A549 (cell line): ENCODE results near the gene RBP3. TPM values are rescaled to one million over a fixed set of nuclear protein-coding genes. Genes with fewer than 3 reads are reported as not detected.
A peak's percentile ranks its signal among the peaks of the same experiment; 100 is the strongest.

Source experiments
- ATAC-seq, 2 experiments: fragments of 200-7000 bp in 1 of 2; fragments of >200 bp in 1 of 2; cut with Nextera tagmentation in 1 of 2; cut with Tn5 transposase in 1 of 2; 3 replicates each; pipeline versions ENCODE4 v1.8.0 to v1.9.1; 2018 to 2020; ENCODE audit warnings: mild to moderate bottlenecking in 1 of 2, moderate library complexity in 1 of 2
- CTCF ChIA-PET: fragments of 300-600 bp; sonication (Branson Sonifier 250); formaldehyde crosslinking; extraction: SDS; loops from one replicate; lab custom pipeline; 2021; ENCODE audit warnings: antibody characterized with exemption, inconsistent platforms; lab: Yijun Ruan, JAX
- POLR2A ChIA-PET: fragments of 350-600 bp; formaldehyde crosslinking; extraction: SDS; loops from one replicate; lab custom pipeline; 2021; ENCODE audit warnings: antibody characterized with exemption, inconsistent platforms; lab: Yijun Ruan, JAX
- DNase-seq, 2 experiments: peaks; one replicate each; pipeline versions ENCODE4 v3.0.0 to v3.0.0-alpha.2; 2011 to 2016; ENCODE audit warnings: low read depth in 1 of 2, low spot score in 1 of 2
- FAIRE-seq: peaks from 2 replicates; lab custom pipeline; 2011; peaks lifted over from hg19 to GRCh38; lab: Jason Lieb, UNC
- H3K27ac ChIP-seq, 2 experiments: fragments of >200 bp; sonication (Bioruptor Twin); formaldehyde crosslinking; 3 replicates each; pipeline ENCODE4 v1.5.1; 2016 to 2017
- H3K4me1 ChIP-seq: fragments of >200 bp; sonication (Bioruptor Twin); formaldehyde crosslinking; 3 replicates; pipeline ENCODE4 v1.6.1; 2016
- H3K4me2 ChIP-seq: fragments of >200 bp; sonication (Bioruptor Twin); formaldehyde crosslinking; 3 replicates; pipeline ENCODE4 v1.6.1; 2016
- H3K4me3 ChIP-seq: fragments of >200 bp; sonication (Bioruptor Twin); formaldehyde crosslinking; 3 replicates; pipeline ENCODE4 v1.5.1; 2016
- H3K9me3 ChIP-seq: fragments of >200 bp; sonication (Bioruptor Twin); formaldehyde crosslinking; 3 replicates; pipeline ENCODE4 v1.6.1; 2016
- BHLHE40 ChIP-seq: IDR thresholded peaks from 2 replicates; pipeline ENCODE4 v1.6.1; 2012; ENCODE audit warnings: low read depth, low read length, inconsistent platforms
- CEBPB ChIP-seq, 2 experiments: fragments of >200 bp in 1 of 2; sonication (Bioruptor Twin) in 1 of 2; formaldehyde crosslinking in 1 of 2; IDR thresholded peaks; 2 replicates each; pipeline ENCODE4 v1.6.1; 2012 to 2016
- EHF ChIP-seq: fragments of 250-450 bp; sonication (Bioruptor Pico); IDR thresholded peaks from 2 replicates; pipeline ENCODE4 v1.5.0; 2020; ENCODE audit warnings: mild to moderate bottlenecking
- EHMT2 ChIP-seq: fragments of 200-600 bp; sonication (generic); IDR thresholded peaks from 2 replicates; pipeline ENCODE4 v1.6.1; 2016; ENCODE audit warnings: antibody characterized with exemption, low read depth, mild to moderate bottlenecking, moderate library complexity
- FOSL2 ChIP-seq, 2 experiments: fragments of 450-650 bp in 1 of 2; fragments of >200 bp in 1 of 2; sonication (Bioruptor Twin) in 1 of 2; formaldehyde crosslinking; IDR thresholded peaks; 2 replicates each; pipeline versions ENCODE4 v1.5.0 to v1.6.1; 2016 to 2020; ENCODE audit warnings: mild to moderate bottlenecking in 1 of 2, moderate library complexity in 1 of 2
- FOXS1 ChIP-seq: fragments of 250-450 bp; sonication (Bioruptor Pico); IDR thresholded peaks from 2 replicates; pipeline ENCODE4 v1.5.0; 2020; ENCODE audit warnings: mild to moderate bottlenecking, moderate library complexity
- GATA3 ChIP-seq: IDR thresholded peaks from 2 replicates; pipeline ENCODE4 v1.6.1; 2012; ENCODE audit warnings: borderline replicate concordance
- HOXA7 ChIP-seq: fragments of 250-450 bp; sonication (Bioruptor Pico); IDR thresholded peaks from 2 replicates; pipeline ENCODE4 v1.5.0; 2020; ENCODE audit warnings: mild to moderate bottlenecking, moderate library complexity
- HOXB13 ChIP-seq: fragments of 250-450 bp; sonication (Bioruptor Pico); IDR thresholded peaks from 2 replicates; pipeline ENCODE4 v1.5.0; 2020; ENCODE audit warnings: low read depth, mild to moderate bottlenecking, moderate library complexity
- JUN ChIP-seq, 2 experiments: fragments of >200 bp; sonication (Bioruptor Twin); formaldehyde crosslinking; IDR thresholded peaks; 2 replicates in 1 of 2; 3 replicates in 1 of 2; pipeline ENCODE4 v1.6.1; 2016 to 2017
- JUNB ChIP-seq: fragments of >200 bp; sonication (Bioruptor Twin); formaldehyde crosslinking; IDR thresholded peaks from 2 replicates; pipeline ENCODE4 v1.6.1; 2016
- KDM5A ChIP-seq: fragments of 200-600 bp; sonication (generic); IDR thresholded peaks from 2 replicates; pipeline ENCODE4 v1.6.1; 2016; ENCODE audit warnings: antibody characterized with exemption, mild to moderate bottlenecking
- MAFK ChIP-seq: fragments of 450-650 bp; IDR thresholded peaks from 2 replicates; pipeline ENCODE4 v1.6.1; 2014; ENCODE audit not compliant: partially characterized antibody
- NFE2L2 ChIP-seq: fragments of 150-350 bp; conservative IDR thresholded peaks from 2 replicates; pipeline ENCODE4 v1.6.1; 2014; ENCODE audit warnings: low read length
- POLR2A ChIP-seq: IDR thresholded peaks from 2 replicates; pipeline ENCODE4 v1.6.1; 2012; ENCODE audit warnings: mild to moderate bottlenecking, low read length
- RNF2 ChIP-seq: fragments of 200-600 bp; sonication (generic); IDR thresholded peaks from 2 replicates; pipeline ENCODE4 v1.6.1; 2016; ENCODE audit warnings: low read depth, mild to moderate bottlenecking, antibody characterized with exemption, moderate library complexity, borderline replicate concordance
- SMC3 ChIP-seq: fragments of >200 bp; sonication (Bioruptor Twin); formaldehyde crosslinking; IDR thresholded peaks from 3 replicates; pipeline ENCODE4 v1.6.1; 2018; ENCODE audit warnings: inconsistent platforms
- SREBF2 ChIP-seq: fragments of 450-650 bp; IDR thresholded peaks from 2 replicates; pipeline ENCODE4 v1.6.1; 2014; ENCODE audit warnings: mild to moderate bottlenecking, moderate library complexity
- TFCP2L1 ChIP-seq: fragments of 250-450 bp; sonication (Bioruptor Pico); IDR thresholded peaks from 2 replicates; pipeline ENCODE4 v1.5.0; 2021; ENCODE audit warnings: mild to moderate bottlenecking
- ZC3H11A ChIP-seq: fragments of 450-650 bp; IDR thresholded peaks from 2 replicates; pipeline ENCODE4 v1.6.1; 2014; ENCODE audit warnings: antibody characterized with exemption, mild to moderate bottlenecking
- WGBS: methylation state at CpG from one replicate; pipeline ENCODE4 v1.1.6; 2017; ENCODE audit errors: missing lambda C conversion rate; 5-methylcytosine and 5-hydroxymethylcytosine counted together
- polyA plus RNA-seq, 4 experiments: library from polyadenylated mRNA; depleted of rRNA in 3 of 4; stranded (reverse); fragments of >200 nt; fragmentation: RNase III in 1 of 4; extraction: RNeasy Plus Mini Kit Qiagen cat#74134 plus additional on column Dnase treatment in 1 of 4; gene quantifications; 2 replicates in 3 of 4; 3 replicates in 1 of 4; pipeline ENCODE4 v1.2.3, GENCODE V29; 2011 to 2017
- TF ChIP-seq, protein P1 (sequence below): IDR thresholded peaks from 2 replicates; pipeline ENCODE4 v1.6.1; 2012
- TF ChIP-seq, protein P2 (sequence below): IDR thresholded peaks from 2 replicates; pipeline ENCODE4 v1.6.1; 2012

The RBP3 gene
- polyA plus RNA-seq, 2 of the 4 experiments (the other 2 are of a cell fraction): not detected

GRCh38 chr10:47406870-47407691 lies 58.9 kb downstream of the RBP3 start:
- DNase-seq: peak; percentile 82 to 91
- peak; percentile 72 to 76 for ATAC-seq
- FAIRE-seq: no peak
- peaks cover 63% of the 10 kb centered on the region for H3K4me1 ChIP-seq
- WGBS: 47% methylated on average over 7 of the region's 9 CpGs
- POLR2A ChIA-PET: interaction anchor here (0.8 to 1.6 kb wide), 3 partner anchors 11 to 23 kb away, joined by 3 to 4 read pairs (median 3); partner anchors contain the start of gene ZNF488
- CTCF ChIA-PET: interaction anchor here (0.6 kb wide), 1 partner anchor 52 kb away, joined by 3 read pairs; no protein-coding TSS in a partner anchor
- TF ChIP-seq JUNB: peak; percentile 74
- no peak for TF ChIP-seq KDM5A
- peak; percentile 61 to 64; a peak in 2 of 5 replicates for TF ChIP-seq JUN (IDR thresholded peaks at IDR 0.05)
- no peak for TF ChIP-seq EHF (CRISPR knock-in tag)
- TF ChIP-seq SREBF2: no peak
- TF ChIP-seq ZC3H11A: no peak
- no peak for TF ChIP-seq HOXB13
- TF ChIP-seq, protein P1, sequence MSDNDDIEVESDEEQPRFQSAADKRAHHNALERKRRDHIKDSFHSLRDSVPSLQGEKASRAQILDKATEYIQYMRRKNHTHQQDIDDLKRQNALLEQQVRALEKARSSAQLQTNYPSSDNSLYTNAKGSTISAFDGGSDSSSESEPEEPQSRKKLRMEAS: peak; percentile 30; the same call in 1 of the 2 replicates
- no peak for TF ChIP-seq FOXS1 (CRISPR knock-in tag)
- TF ChIP-seq SMC3: no peak
- TF ChIP-seq EHMT2: no peak
- TF ChIP-seq GATA3: peak; percentile 89
- peak in 1 of 2 experiments; percentile 34; a peak in 1 of 4 replicates for TF ChIP-seq CEBPB (IDR thresholded peaks at IDR 0.05)
- TF ChIP-seq BHLHE40: no peak
- peak; percentile 21; the same call in 1 of the 2 replicates for TF ChIP-seq POLR2A
- TF ChIP-seq MAFK: peak; percentile 98
- no peak for TF ChIP-seq NFE2L2
- no peak for TF ChIP-seq HOXA7
- no peak for TF ChIP-seq RNF2
- peak; percentile 66; the same call in 1 of the 2 replicates for TF ChIP-seq FOSL2 (IDR thresholded peaks at IDR 0.05)
- TF ChIP-seq FOSL2 (CRISPR knock-in tag; IDR thresholded peaks at IDR 0.05): peak; percentile 95
- TF ChIP-seq TFCP2L1 (CRISPR knock-in tag): no peak
- TF ChIP-seq, protein P2, sequence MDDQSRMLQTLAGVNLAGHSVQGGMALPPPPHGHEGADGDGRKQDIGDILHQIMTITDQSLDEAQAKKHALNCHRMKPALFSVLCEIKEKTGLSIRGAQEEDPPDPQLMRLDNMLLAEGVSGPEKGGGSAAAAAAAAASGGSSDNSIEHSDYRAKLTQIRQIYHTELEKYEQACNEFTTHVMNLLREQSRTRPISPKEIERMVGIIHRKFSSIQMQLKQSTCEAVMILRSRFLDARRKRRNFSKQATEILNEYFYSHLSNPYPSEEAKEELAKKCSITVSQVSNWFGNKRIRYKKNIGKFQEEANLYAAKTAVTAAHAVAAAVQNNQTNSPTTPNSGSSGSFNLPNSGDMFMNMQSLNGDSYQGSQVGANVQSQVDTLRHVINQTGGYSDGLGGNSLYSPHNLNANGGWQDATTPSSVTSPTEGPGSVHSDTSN: 0 out of 2 replicates have a peak, but pooled peaks have one; percentile 22
- H3K27ac ChIP-seq: peak overlapping the region; percentile 91 to 97
- H3K4me2 ChIP-seq: peak overlapping the region; percentile 76
- H3K4me3 ChIP-seq: peak overlapping the region; percentile 15; the same call in 1 of the 3 replicates
- H3K9me3 ChIP-seq: no peaks in the 10 kb centered on the region

Other genes starting within 250 kb of the RBP3 start
- gene GDF10, start 48.2 kb upstream of the RBP3 start, polyA plus RNA-seq (2011; rRNA removed): not detected in 2 replicates
- 0.04 to 0.10 TPM (median 0.09 TPM) in 3 replicates for gene GDF10, start 48.2 kb upstream of the RBP3 start, polyA plus RNA-seq (2017; fragmentation: RNase III; extraction: RNeasy Plus Mini Kit Qiagen cat#74134 plus additional on column Dnase treatment)
- gene GDF2, start 25.9 kb upstream of the RBP3 start, polyA plus RNA-seq (2011; rRNA removed): not detected in 2 replicates
- not detected in 3 replicates for gene GDF2, start 25.9 kb upstream of the RBP3 start, polyA plus RNA-seq (2017; fragmentation: RNase III; extraction: RNeasy Plus Mini Kit Qiagen cat#74134 plus additional on column Dnase treatment)
- gene ZNF488, start 35.9 kb downstream of the RBP3 start, polyA plus RNA-seq (2011; rRNA removed): 4.0 and 4.6 TPM in 2 replicates
- 6.8 to 8.3 TPM (median 6.9 TPM) in 3 replicates for gene ZNF488, start 35.9 kb downstream of the RBP3 start, polyA plus RNA-seq (2017; fragmentation: RNase III; extraction: RNeasy Plus Mini Kit Qiagen cat#74134 plus additional on column Dnase treatment)
- gene ANXA8, start 135.8 kb downstream of the RBP3 start, polyA plus RNA-seq (2011; rRNA removed): 7.5 and 8.1 TPM in 2 replicates
- 35.3 to 42.3 TPM (median 38.8 TPM) in 3 replicates for gene ANXA8, start 135.8 kb downstream of the RBP3 start, polyA plus RNA-seq (2017; fragmentation: RNase III; extraction: RNeasy Plus Mini Kit Qiagen cat#74134 plus additional on column Dnase treatment)
- not detected in 2 replicates for gene FAM25G, start 143.3 kb downstream of the RBP3 start, polyA plus RNA-seq (2011; rRNA removed)
- 1.1 TPM in 1 of 3 replicates, not detected in the others for gene FAM25G, start 143.3 kb downstream of the RBP3 start, polyA plus RNA-seq (2017; fragmentation: RNase III; extraction: RNeasy Plus Mini Kit Qiagen cat#74134 plus additional on column Dnase treatment)
- gene AGAP9, start 175.3 kb downstream of the RBP3 start, polyA plus RNA-seq (2011; rRNA removed): 12.7 and 14.3 TPM in 2 replicates
- gene AGAP9, start 175.3 kb downstream of the RBP3 start, polyA plus RNA-seq (2017; fragmentation: RNase III; extraction: RNeasy Plus Mini Kit Qiagen cat#74134 plus additional on column Dnase treatment): 5.1 to 5.8 TPM (median 5.8 TPM) in 3 replicates